IMR-90 (cell line): Measurements from ENCODE around the gene GIMAP5. TPM values are rescaled to one million over a fixed set of nuclear protein-coding genes. Genes with fewer than 3 reads are reported as not detected.

Source experiments
- ATAC-seq: fragments of 200-7000 bp; cut with Tn5 transposase; 2 replicates; pipeline ENCODE4 v1.9.1; 2020; ENCODE audit warnings: low read depth, mild to moderate bottlenecking, moderate library complexity
- BruUV-seq: library from RNA; stranded (reverse); fragments of 400-500 nt; replicated peaks from 2 replicates; lab custom pipeline; 2021; lab: Mats Ljungman, UMichigan
- CTCF ChIA-PET: fragments of 300-600 bp; formaldehyde crosslinking; extraction: SDS; loops from one replicate; lab custom pipeline; 2021; ENCODE audit warnings: antibody characterized with exemption; lab: Yijun Ruan, JAX
- POLR2A ChIA-PET: fragments of 300-600 bp; sonication (Branson Sonifier 250); formaldehyde crosslinking; loops from one replicate; lab custom pipeline; 2022; ENCODE audit warnings: antibody characterized with exemption; ENCODE audit not compliant: unreplicated experiment; lab: Charles Lee
- DNase-seq: peaks from one replicate; pipeline ENCODE4 v3.0.0; 2013
- H2AFZ ChIP-seq: replicated peaks from 2 replicates; pipeline ENCODE3; 2013; ENCODE audit warnings: low read length, mild to moderate bottlenecking; ENCODE audit not compliant: poor library complexity
- H2AK5ac ChIP-seq: 2 replicates; pipeline ENCODE4 v1.6.1; 2013; ENCODE audit warnings: low read depth, low read length, inconsistent platforms
- H2AK9ac ChIP-seq: replicated peaks from 2 replicates; pipeline ENCODE3; 2013; ENCODE audit warnings: mild to moderate bottlenecking, low read depth, low read length, moderate library complexity; ENCODE audit not compliant: poor library complexity
- H2BK120ac ChIP-seq: 2 replicates; pipeline ENCODE4 v1.6.1; 2013; ENCODE audit warnings: low read depth, low read length, inconsistent platforms
- H2BK15ac ChIP-seq: 3 replicates; pipeline ENCODE4 v1.6.1; 2013; ENCODE audit warnings: low read depth, low read length, inconsistent platforms
- H2BK20ac ChIP-seq: 2 replicates; pipeline ENCODE4 v1.6.1; 2013; ENCODE audit warnings: low read depth, mild to moderate bottlenecking, inconsistent platforms, low read length, moderate library complexity
- H2BK5ac ChIP-seq: 2 replicates; pipeline ENCODE4 v1.6.1; 2013; ENCODE audit warnings: mild to moderate bottlenecking, low read depth, low read length, inconsistent platforms; ENCODE audit not compliant: poor library complexity, severe bottlenecking
- H3K14ac ChIP-seq: replicated peaks from 2 replicates; pipeline ENCODE4 v1.6.1; 2013; ENCODE audit warnings: low read depth, low read length, inconsistent platforms
- H3K18ac ChIP-seq: 2 replicates; pipeline ENCODE4 v1.6.1; 2013; ENCODE audit warnings: low read depth, low read length, control low read depth
- H3K23ac ChIP-seq: 2 replicates; pipeline ENCODE4 v1.6.1; 2013; ENCODE audit warnings: low read depth, low read length, inconsistent platforms
- H3K27ac ChIP-seq: 2 replicates; pipeline ENCODE4 v1.5.1; 2013; ENCODE audit warnings: mild to moderate bottlenecking, control low read depth, low read length; ENCODE audit not compliant: insufficient read depth
- H3K27me3 ChIP-seq: 2 replicates; pipeline ENCODE4 v1.6.1; 2013; ENCODE audit warnings: low read length; ENCODE audit not compliant: control insufficient read depth, insufficient read depth
- H3K36me3 ChIP-seq: 2 replicates; pipeline ENCODE4 v1.6.1; 2013; ENCODE audit warnings: low read length, mixed read lengths; ENCODE audit not compliant: control insufficient read depth, insufficient read depth
- H3K4ac ChIP-seq: 2 replicates; pipeline ENCODE4 v1.6.1; 2013; ENCODE audit warnings: low read depth, low read length, inconsistent platforms
- H3K4me1 ChIP-seq: 2 replicates; pipeline ENCODE4 v1.6.1; 2013; ENCODE audit warnings: low read length, mixed read lengths; ENCODE audit not compliant: control insufficient read depth, insufficient read depth
- H3K4me2 ChIP-seq: 2 replicates; pipeline ENCODE4 v1.6.1; 2013; ENCODE audit warnings: low read depth, mild to moderate bottlenecking, control low read depth, low read length, moderate library complexity
- H3K4me3 ChIP-seq: 2 replicates; pipeline ENCODE4 v1.5.1; 2013; ENCODE audit warnings: low read depth, mild to moderate bottlenecking, control low read depth, low read length, moderate library complexity; ENCODE audit not compliant: insufficient read depth
- H3K56ac ChIP-seq: 2 replicates; pipeline ENCODE4 v1.6.1; 2013; ENCODE audit warnings: low read length, inconsistent platforms; ENCODE audit not compliant: insufficient read depth; ENCODE audit errors: extremely low read depth
- H3K79me1 ChIP-seq, 2 experiments: 2 replicates each; pipeline ENCODE4 v1.6.1; 2013; ENCODE audit warnings: low read length in 2 of 2, inconsistent platforms in 1 of 2, low read depth in 1 of 2
- H3K9ac ChIP-seq: 2 replicates; pipeline ENCODE4 v1.6.1; 2013; ENCODE audit warnings: low read depth, low read length, control low read depth
- H3K9me1 ChIP-seq: 2 replicates; pipeline ENCODE4 v1.6.1; 2013; ENCODE audit warnings: low read length, inconsistent platforms; ENCODE audit not compliant: insufficient read depth
- H3K9me3 ChIP-seq: 2 replicates; pipeline ENCODE4 v1.6.1; 2013; ENCODE audit warnings: low read length; ENCODE audit not compliant: control insufficient read depth, insufficient read depth
- H4K20me1 ChIP-seq: 2 replicates; pipeline ENCODE4 v1.6.1; 2013; ENCODE audit warnings: low read length, inconsistent platforms; ENCODE audit not compliant: insufficient read depth
- H4K5ac ChIP-seq: 2 replicates; pipeline ENCODE4 v1.6.1; 2013; ENCODE audit warnings: mild to moderate bottlenecking, low read depth, low read length, control low read depth
- H4K8ac ChIP-seq, 2 experiments: 2 replicates each; pipeline ENCODE4 v1.6.1; 2013; ENCODE audit warnings: low read depth in 2 of 2, low read length in 2 of 2, control low read depth in 1 of 2, inconsistent platforms in 1 of 2
- H4K91ac ChIP-seq: 2 replicates; pipeline ENCODE4 v1.6.1; 2013; ENCODE audit warnings: low read depth, low read length, inconsistent platforms; ENCODE audit not compliant: insufficient read depth
- CHD1 ChIP-seq: IDR thresholded peaks from 2 replicates; pipeline ENCODE4 v1.6.1; 2012; ENCODE audit warnings: low read depth, low read length, improper control_type of control experiment
- ELK1 ChIP-seq: fragments of 150-350 bp; IDR thresholded peaks from 2 replicates; pipeline ENCODE4 v1.6.1; 2016; ENCODE audit warnings: low read depth, mild to moderate bottlenecking, low read length, moderate library complexity, borderline replicate concordance
- MXI1 ChIP-seq: IDR thresholded peaks from 2 replicates; pipeline ENCODE4 v1.6.1; 2012; ENCODE audit warnings: low read depth, mild to moderate bottlenecking, low read length, moderate library complexity, borderline replicate concordance
- NFE2L2 ChIP-seq: fragments of 150-350 bp; IDR thresholded peaks from 2 replicates; pipeline ENCODE4 v1.6.1; 2016; ENCODE audit warnings: low read depth, mild to moderate bottlenecking, low read length
- POLR2A ChIP-seq: IDR thresholded peaks from 2 replicates; pipeline ENCODE4 v1.6.1; 2012; ENCODE audit warnings: mild to moderate bottlenecking, low read depth, low read length
- RFX5 ChIP-seq: IDR thresholded peaks from 2 replicates; pipeline ENCODE4 v1.8.0; 2012; ENCODE audit warnings: low read depth, mild to moderate bottlenecking, low read length, moderate library complexity
- SMC3 ChIP-seq: fragments of 150-350 bp; IDR thresholded peaks from 2 replicates; pipeline ENCODE4 v1.6.1; 2016; ENCODE audit warnings: low read depth, mild to moderate bottlenecking, antibody characterized with exemption, low read length, moderate library complexity
- USF2 ChIP-seq: fragments of 150-350 bp; IDR thresholded peaks from 2 replicates; pipeline ENCODE4 v1.6.1; 2017; ENCODE audit warnings: mild to moderate bottlenecking, antibody characterized with exemption, low read length, low read depth
- WGBS, 2 experiments: methylation state at CpG; one replicate each; pipeline versions ENCODE4 v1.1.5 to v1.1.7; 2013; ENCODE audit warnings: missing lambda C conversion rate in 2 of 2; ENCODE audit not compliant: insufficient read length in 1 of 2; ENCODE audit errors: extremely low coverage in 2 of 2; 5-methylcytosine and 5-hydroxymethylcytosine counted together
- dilution Hi-C: fragments of 300-500 bp; cut with HindIII; formaldehyde crosslinking; loops from one replicate; pipeline ENCODE4 v1.14.3; 2018; ENCODE audit warnings: low sequenced_read_pairs; ENCODE audit not compliant: unreplicated experiment
- in situ Hi-C: fragments of 300-500 bp; cut with MboI; formaldehyde crosslinking; loops from 3 replicates; pipeline ENCODE4 v1.14.3; 2019; ENCODE audit warnings: low sequenced_read_pairs, inconsistent platforms, mixed read lengths
- intact Hi-C: fragments of 100-400 bp; cut with micrococcal nuclease; formaldehyde crosslinking; loops from 2 replicates; pipeline ENCODE4 v1.10.0; 2022
- polyA plus RNA-seq, 3 experiments: library from polyadenylated mRNA; depleted of rRNA; stranded (reverse); fragments of >200 nt; gene quantifications; 2 replicates each; pipeline ENCODE4 v1.2.3, GENCODE V29; 2012; ENCODE audit warnings: low replicate concordance in 1 of 3
- total RNA-seq: library from RNA; depleted of rRNA; stranded (reverse); fragments of >200 nt; gene quantifications from 2 replicates; pipeline ENCODE4 v1.2.3, GENCODE V29; 2012
- TF ChIP-seq, protein P1 (sequence below): conservative IDR thresholded peaks from 2 replicates; pipeline ENCODE4 v1.5.1; 2012; ENCODE audit warnings: mild to moderate bottlenecking, low read depth, low read length, improper control_type of control experiment

GIMAP5 gene
- total and polyA plus RNA-seq, 2 of the 4 experiments (the other 2 are of a cell fraction) = not detected

DNA sequence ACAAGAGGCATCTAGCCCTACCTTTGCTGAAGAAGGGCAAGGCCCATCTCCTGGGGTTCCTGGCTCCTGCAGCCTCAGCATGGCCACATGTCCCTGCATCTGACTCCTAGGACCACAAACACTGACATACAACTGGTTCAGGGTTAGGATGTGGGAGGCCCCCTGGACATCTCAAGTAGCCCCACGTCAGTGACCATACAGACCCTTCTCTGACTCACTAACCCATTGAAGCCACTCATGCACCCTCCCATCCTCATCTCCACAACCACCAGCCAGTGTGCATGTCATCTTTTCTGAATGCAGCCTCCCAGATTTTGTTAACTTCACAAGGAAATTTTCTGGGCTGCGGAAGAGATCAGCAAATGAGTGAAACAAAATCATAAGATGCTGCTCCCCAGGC lies 44.7 kb downstream of the GIMAP5 start:
- Histone ChIP-seq H2BK20ac (peak overlapping the region; percentile 100), H2BK120ac (peak overlapping the region; percentile 100), H3K79me1 (no peaks in the 10 kb centered on the region), H3K23ac (peak overlapping the region; percentile 99), H3K4me1 (peaks cover 26% of the 10 kb centered on the region), H3K14ac (peak overlapping the region; percentile 94), H3K18ac (peak overlapping the region; percentile 99), H2AFZ (no peak overlapping the region), H3K4ac (peak overlapping the region; percentile 99), H3K9me3 (no peaks in the 10 kb centered on the region), H3K27me3 (no peaks in the 10 kb centered on the region), H4K91ac (peak overlapping the region; percentile 99), H3K9ac (peak overlapping the region; percentile 13; the same call in 1 of the 2 replicates), H3K27ac (peak overlapping the region; percentile 99), H3K4me3 (no peak overlapping the region), H3K56ac (peak overlapping the region; percentile 97), H3K9me1 (peaks cover 9% of the 10 kb centered on the region; the same call in 1 of the 2 replicates), H4K20me1 (no peaks in the 10 kb centered on the region), H3K4me2 (no peak overlapping the region; the same call in 1 of the 2 replicates), H2BK5ac (peak overlapping the region; percentile 84), H4K5ac (peak overlapping the region; percentile 98), H4K8ac (peak overlapping the region; percentile 90 to 91), H3K36me3 (peaks cover 1% of the 10 kb centered on the region; the same call in 1 of the 2 replicates), H2AK5ac (peak overlapping the region; percentile 98), H2AK9ac (no peak overlapping the region), H2BK15ac (peak overlapping the region; percentile 87)
- no TSS peak for BruUV-seq
- DNase-seq = no peak
- WGBS, 2 experiments = no CpG with 5 or more reads among the region's 2 CpGs
- dilution Hi-C loops (no loop called here), intact Hi-C loops (no loop called here), in situ Hi-C loops (loop anchor here (25.0 kb wide), 1 partner anchor 330 kb away; no protein-coding TSS in a partner anchor)
- TF ChIP-seq ELK1 (no peak), USF2 (no peak), POLR2A (no peak), SMC3 (no peak), RFX5 (no peak), CHD1 (no peak), NFE2L2 (no peak), MXI1 (no peak)
- TF ChIP-seq, protein P1, sequence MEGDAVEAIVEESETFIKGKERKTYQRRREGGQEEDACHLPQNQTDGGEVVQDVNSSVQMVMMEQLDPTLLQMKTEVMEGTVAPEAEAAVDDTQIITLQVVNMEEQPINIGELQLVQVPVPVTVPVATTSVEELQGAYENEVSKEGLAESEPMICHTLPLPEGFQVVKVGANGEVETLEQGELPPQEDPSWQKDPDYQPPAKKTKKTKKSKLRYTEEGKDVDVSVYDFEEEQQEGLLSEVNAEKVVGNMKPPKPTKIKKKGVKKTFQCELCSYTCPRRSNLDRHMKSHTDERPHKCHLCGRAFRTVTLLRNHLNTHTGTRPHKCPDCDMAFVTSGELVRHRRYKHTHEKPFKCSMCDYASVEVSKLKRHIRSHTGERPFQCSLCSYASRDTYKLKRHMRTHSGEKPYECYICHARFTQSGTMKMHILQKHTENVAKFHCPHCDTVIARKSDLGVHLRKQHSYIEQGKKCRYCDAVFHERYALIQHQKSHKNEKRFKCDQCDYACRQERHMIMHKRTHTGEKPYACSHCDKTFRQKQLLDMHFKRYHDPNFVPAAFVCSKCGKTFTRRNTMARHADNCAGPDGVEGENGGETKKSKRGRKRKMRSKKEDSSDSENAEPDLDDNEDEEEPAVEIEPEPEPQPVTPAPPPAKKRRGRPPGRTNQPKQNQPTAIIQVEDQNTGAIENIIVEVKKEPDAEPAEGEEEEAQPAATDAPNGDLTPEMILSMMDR = no peak
- ATAC-seq = no peak
- POLR2A ChIA-PET = no interaction called here
- CTCF ChIA-PET = interaction anchor here (0.8 kb wide), 1 partner anchor 94 kb away, joined by 3 read pairs; no protein-coding TSS in a partner anchor
